ENCODE results near the gene ZAP70. TPM values are rescaled to one million over a fixed set of nuclear protein-coding genes. Genes with fewer than 3 reads are reported as not detected.

Gene ZAP70
- total RNA-seq, 6 experiments from 2014 or later, result 0.74 to 2.1 (median 1.4) TPM

DNA sequence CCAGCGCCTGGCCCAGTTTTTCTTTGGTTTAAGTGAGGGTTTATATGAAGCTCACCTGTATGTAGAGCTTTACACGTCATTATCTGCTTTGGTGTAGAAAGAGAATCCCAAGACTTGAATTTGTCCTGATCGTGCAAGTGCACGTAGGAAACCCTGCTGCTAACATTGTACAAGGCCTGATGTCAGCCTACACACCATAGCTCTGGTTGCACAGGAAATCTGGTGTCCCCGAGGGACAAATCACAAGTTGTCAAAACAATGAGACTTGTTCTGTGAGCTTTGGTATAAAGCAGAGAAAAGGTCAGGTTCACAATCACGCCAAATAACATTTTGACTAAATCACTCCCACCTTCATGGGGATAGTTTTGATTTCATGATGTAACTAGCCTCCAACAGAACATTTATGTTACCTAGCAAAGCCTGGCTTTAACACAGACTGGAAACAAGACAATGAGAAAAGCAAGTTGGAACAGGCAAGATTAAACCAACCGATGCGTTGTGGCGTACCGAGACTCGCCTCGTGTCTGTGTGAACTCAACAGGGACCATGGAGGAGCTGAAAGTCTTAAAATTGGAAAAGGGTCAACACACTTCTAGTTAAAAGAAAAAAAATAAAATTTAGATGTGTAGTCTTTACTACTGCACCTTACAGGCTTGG lies 41.4 kb downstream of the ZAP70 start:
- H3K27me3 ChIP-seq, result no peaks in the 10 kb centered on the region
- intact Hi-C loops (cut with DNase I), result no loop called here
- H3K27ac ChIP-seq, result no peak overlapping the region
- H3K4me1 ChIP-seq, result no peaks in the 10 kb centered on the region
- H3K36me3 ChIP-seq, result peaks cover 0 to 40% (median 16%) of the 10 kb centered on the region in 4 donors
- no peak overlapping the region for H3K4me3 ChIP-seq
- H3K9me3 ChIP-seq, result no peaks in the 10 kb centered on the region
- no peak for ATAC-seq
- WGBS (ENCODE audit: insufficient coverage, low coverage, low lambda C conversion rate, missing lambda C conversion rate), result 84% methylated on average over 11 of the region's 12 CpGs
- DNase-seq, result no peak
- TF ChIP-seq, protein P1, sequence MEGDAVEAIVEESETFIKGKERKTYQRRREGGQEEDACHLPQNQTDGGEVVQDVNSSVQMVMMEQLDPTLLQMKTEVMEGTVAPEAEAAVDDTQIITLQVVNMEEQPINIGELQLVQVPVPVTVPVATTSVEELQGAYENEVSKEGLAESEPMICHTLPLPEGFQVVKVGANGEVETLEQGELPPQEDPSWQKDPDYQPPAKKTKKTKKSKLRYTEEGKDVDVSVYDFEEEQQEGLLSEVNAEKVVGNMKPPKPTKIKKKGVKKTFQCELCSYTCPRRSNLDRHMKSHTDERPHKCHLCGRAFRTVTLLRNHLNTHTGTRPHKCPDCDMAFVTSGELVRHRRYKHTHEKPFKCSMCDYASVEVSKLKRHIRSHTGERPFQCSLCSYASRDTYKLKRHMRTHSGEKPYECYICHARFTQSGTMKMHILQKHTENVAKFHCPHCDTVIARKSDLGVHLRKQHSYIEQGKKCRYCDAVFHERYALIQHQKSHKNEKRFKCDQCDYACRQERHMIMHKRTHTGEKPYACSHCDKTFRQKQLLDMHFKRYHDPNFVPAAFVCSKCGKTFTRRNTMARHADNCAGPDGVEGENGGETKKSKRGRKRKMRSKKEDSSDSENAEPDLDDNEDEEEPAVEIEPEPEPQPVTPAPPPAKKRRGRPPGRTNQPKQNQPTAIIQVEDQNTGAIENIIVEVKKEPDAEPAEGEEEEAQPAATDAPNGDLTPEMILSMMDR (IDR thresholded peaks at IDR 0.05), result no peak

DNA sequence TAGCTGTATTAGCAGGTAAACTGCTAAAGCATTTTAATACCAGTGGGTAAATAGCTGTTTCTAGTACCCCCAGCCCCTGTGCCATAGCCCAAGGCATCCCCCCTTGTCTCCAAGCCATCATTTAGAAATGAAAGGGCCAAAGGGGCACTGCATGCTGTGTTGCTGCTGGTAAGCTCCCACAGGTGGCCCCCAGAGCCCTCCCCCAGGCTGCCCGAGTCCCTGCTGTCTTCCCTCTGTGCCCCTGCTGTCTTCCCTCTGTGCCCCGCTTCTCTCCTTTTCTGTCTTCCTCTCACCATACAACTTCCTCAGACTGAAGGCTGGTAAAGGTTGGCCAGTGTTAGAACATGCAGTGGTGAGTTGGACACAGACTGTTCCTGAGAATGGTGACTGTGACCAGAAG lies 42.1 kb downstream of the ZAP70 start:
- Histone ChIP-seq H3K4me3 (no peak overlapping the region), H3K36me3 (peaks cover 0 to 47% (median 16%) of the 10 kb centered on the region in 4 donors), H3K4me1 (no peaks in the 10 kb centered on the region), H3K27me3 (no peaks in the 10 kb centered on the region), H3K9me3 (no peaks in the 10 kb centered on the region), H3K27ac (no peak overlapping the region)
- DNase-seq (no peak), ATAC-seq (no peak)
- TF ChIP-seq POLR2A (IDR thresholded peaks at IDR 0.05), result no peak
- TF ChIP-seq, protein P1 (IDR thresholded peaks at IDR 0.05), result no peak
- intact Hi-C loops (cut with DNase I), result no loop called here
- WGBS (ENCODE audit: insufficient coverage, low coverage, low lambda C conversion rate, missing lambda C conversion rate), result 100% methylated on average over 2 of the region's 2 CpGs

DNA sequence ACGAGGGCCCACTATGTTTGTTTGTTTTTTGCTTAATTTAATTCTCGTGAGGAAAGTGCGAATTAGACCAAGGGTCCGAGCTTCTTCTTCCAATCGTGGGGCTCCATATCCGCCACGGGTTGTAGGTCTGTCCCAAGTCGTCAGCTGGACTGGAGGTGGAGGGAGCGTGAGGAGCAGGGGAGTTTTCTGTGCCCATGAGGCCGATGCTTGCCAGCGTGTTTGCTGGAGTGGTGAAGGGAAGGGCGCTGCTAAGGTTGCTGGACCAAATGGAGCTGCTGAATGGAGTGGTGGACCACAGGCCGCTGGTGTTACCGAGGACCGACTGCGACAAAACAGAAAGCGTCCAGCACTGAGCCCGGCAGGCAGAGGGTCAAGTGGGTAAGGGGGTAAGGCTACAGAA lies 43.7 kb downstream of the ZAP70 start:
- TF ChIP-seq, protein P1 (IDR thresholded peaks at IDR 0.05), result no peak
- no peak for TF ChIP-seq POLR2A (IDR thresholded peaks at IDR 0.05)
- DNase-seq (no peak), ATAC-seq (no peak)
- Histone ChIP-seq H3K4me3 (no peak overlapping the region), H3K36me3 (peaks cover 0 to 63% (median 14%) of the 10 kb centered on the region in 4 donors), H3K27me3 (no peaks in the 10 kb centered on the region), H3K27ac (no peak overlapping the region), H3K4me1 (no peaks in the 10 kb centered on the region), H3K9me3 (no peaks in the 10 kb centered on the region)
- intact Hi-C loops (cut with DNase I), result no loop called here
- WGBS (ENCODE audit: insufficient coverage, low coverage, low lambda C conversion rate, missing lambda C conversion rate), result 94% methylated on average over 18 of the region's 18 CpGs

DNA sequence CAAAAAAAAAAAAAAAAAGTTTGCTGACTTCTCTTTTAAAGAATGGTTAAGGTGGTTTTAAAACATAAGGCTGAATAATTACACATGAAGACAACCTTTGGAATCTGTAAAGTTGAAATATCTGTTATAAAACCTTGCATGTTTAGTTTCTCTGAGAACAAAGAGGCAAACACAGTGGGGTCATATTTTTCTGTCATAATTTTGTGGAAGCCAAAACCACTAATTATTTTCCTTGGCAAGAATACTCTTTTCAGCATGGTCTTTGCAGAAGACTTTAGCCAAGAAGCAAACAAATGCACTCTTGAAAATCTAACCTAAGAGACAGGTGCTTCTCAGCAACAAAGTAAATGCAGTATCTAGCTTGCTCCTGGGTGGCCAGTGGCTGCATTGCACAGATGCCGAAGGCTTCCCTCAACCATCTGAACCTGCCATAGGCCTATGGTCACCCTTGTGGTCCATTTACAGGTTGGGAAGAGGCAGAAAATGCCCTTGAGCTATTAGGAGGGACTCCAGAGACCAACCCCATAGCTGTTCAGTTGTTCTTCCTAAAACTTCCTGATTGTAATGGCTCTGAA lies 44.8 kb downstream of the ZAP70 start:
- intact Hi-C loops (cut with DNase I), result no loop called here
- Histone ChIP-seq H3K27me3 (no peaks in the 10 kb centered on the region), H3K9me3 (no peaks in the 10 kb centered on the region), H3K27ac (no peak overlapping the region), H3K4me3 (no peak overlapping the region), H3K4me1 (no peaks in the 10 kb centered on the region), H3K36me3 (peaks cover 0 to 62% (median 14%) of the 10 kb centered on the region in 4 donors)
- TF ChIP-seq POLR2A (IDR thresholded peaks at IDR 0.05), result no peak
- TF ChIP-seq, protein P1 (IDR thresholded peaks at IDR 0.05), result no peak
- DNase-seq (no peak), ATAC-seq (no peak)
- no CpG with 5 or more reads among the region's 1 CpG for WGBS (ENCODE audit: insufficient coverage, low coverage, low lambda C conversion rate, missing lambda C conversion rate)

Data from right lobe of liver (tissue), 6 donors.